Caco-2 (cell line): ENCODE data around the gene FOXP1. TPM values are rescaled to one million over a fixed set of nuclear protein-coding genes. Genes with fewer than 3 reads are reported as not detected.

Experiments
- BruUV-seq: library from RNA; stranded (reverse); fragments of 400-500 nt; replicated peaks from 2 replicates; lab custom pipeline; 2021; lab: Mats Ljungman, UMichigan
- CTCF ChIA-PET: fragments of 300-600 bp; sonication (Branson Sonifier 250); formaldehyde crosslinking; loops from one replicate; lab custom pipeline; 2022; ENCODE audit warnings: antibody characterized with exemption; lab: Charles Lee
- POLR2A ChIA-PET: fragments of 300-600 bp; sonication (Branson Sonifier 250); formaldehyde crosslinking; loops from one replicate; lab custom pipeline; 2022; ENCODE audit warnings: antibody characterized with exemption; lab: Charles Lee
- DNase-seq, 2 experiments: peaks; one replicate each; pipeline versions ENCODE4 v3.0.0 to v3.0.0-alpha.2; 2020 to 2022
- H3K27me3 ChIP-seq: replicated peaks from 2 replicates; pipeline ENCODE4 v1.6.0; 2011; ENCODE audit warnings: low read length; ENCODE audit not compliant: control insufficient read depth, insufficient read depth
- H3K36me3 ChIP-seq: 2 replicates; pipeline ENCODE4 v1.5.1; 2011; ENCODE audit warnings: low read length; ENCODE audit not compliant: control insufficient read depth, insufficient read depth
- H3K4me1 ChIP-seq: fragments of 250-450 bp; sonication (Bioruptor Pico); 2 replicates; pipeline ENCODE4 v1.5.1; 2020; ENCODE audit warnings: mild to moderate bottlenecking
- H3K4me3 ChIP-seq: 2 replicates; pipeline ENCODE4 v1.5.1; 2011; ENCODE audit warnings: low read depth, mild to moderate bottlenecking, control low read depth, low read length
- H3K9me3 ChIP-seq: fragments of 250-450 bp; sonication (Bioruptor Pico); 2 replicates; pipeline ENCODE4 v1.5.1; 2020; ENCODE audit warnings: mild to moderate bottlenecking, moderate library complexity
- H3K27ac Mint-ChIP-seq: one replicate; pipeline ENCODE4 v1.8.0; 2022; ENCODE audit warnings: mixed read lengths; ENCODE audit not compliant: unreplicated experiment
- H3K27me3 Mint-ChIP-seq: one replicate; pipeline ENCODE4 v1.8.0; 2022; ENCODE audit warnings: mixed read lengths; ENCODE audit not compliant: insufficient read depth, unreplicated experiment
- H3K36me3 Mint-ChIP-seq: one replicate; pipeline ENCODE4 v1.8.0; 2022; ENCODE audit warnings: mild to moderate bottlenecking, mixed read lengths; ENCODE audit not compliant: insufficient read depth, unreplicated experiment
- H3K4me1 Mint-ChIP-seq: one replicate; pipeline ENCODE4 v1.8.0; 2022; ENCODE audit warnings: low read depth, mixed read lengths; ENCODE audit not compliant: unreplicated experiment
- H3K4me3 Mint-ChIP-seq: one replicate; pipeline ENCODE4 v1.8.0; 2022; ENCODE audit warnings: mild to moderate bottlenecking, moderate library complexity, mixed read lengths; ENCODE audit not compliant: unreplicated experiment
- H3K9me3 Mint-ChIP-seq: one replicate; pipeline ENCODE4 v1.8.0; 2022; ENCODE audit warnings: mixed read lengths; ENCODE audit not compliant: unreplicated experiment
- intact Hi-C: fragments of 100-400 bp; cut with micrococcal nuclease; formaldehyde crosslinking; loops from one replicate; pipeline ENCODE4 v1.10.0; 2022; ENCODE audit not compliant: unreplicated experiment
- total RNA-seq: library from RNA; stranded (reverse); gene quantifications from 2 replicates; pipeline ENCODE4 v1.2.3, GENCODE V29; 2022
- TF ChIP-seq, protein P1 (sequence below), 2 experiments: fragments of 200-600 bp in 1 of 2; IDR thresholded peaks; 1 replicate in 1 of 2; 2 replicates in 1 of 2; pipeline versions ENCODE4 v1.5.1 to v1.8.0; 2011 to 2022; ENCODE audit warnings: antibody characterized with exemption in 1 of 2, control low read depth in 1 of 2, inconsistent platforms in 1 of 2, low read depth in 1 of 2, low read length in 1 of 2, mild to moderate bottlenecking in 1 of 2, moderate library complexity in 1 of 2; ENCODE audit not compliant: insufficient read depth in 1 of 2, severe bottlenecking in 1 of 2, unreplicated experiment in 1 of 2

The FOXP1 gene
- total RNA-seq, 1 experiment from 2014 or later = 131 TPM

DNA sequence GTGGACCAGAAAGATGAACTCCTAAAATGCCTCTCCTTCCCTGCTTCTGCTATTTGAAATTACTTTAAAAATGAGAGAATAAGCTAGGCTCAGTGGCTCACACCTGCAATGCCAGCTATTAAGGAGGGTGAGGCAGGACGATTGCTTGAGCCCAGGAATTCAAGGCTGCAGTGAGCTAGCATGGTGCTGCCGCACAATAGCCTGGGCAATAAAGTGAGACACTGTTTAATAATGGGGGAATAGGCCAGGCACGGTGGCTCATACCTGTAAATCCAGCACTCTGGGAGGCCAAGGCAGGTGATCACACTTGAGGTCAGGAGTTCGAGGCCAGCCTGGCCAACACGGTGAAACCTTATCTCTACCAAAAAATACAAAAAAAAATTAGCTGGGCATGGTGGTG lies 271.1 kb downstream of the FOXP1 start:
- no peak overlapping the region for H3K4me3 ChIP-seq
- no peaks in the 10 kb centered on the region for H3K27me3 ChIP-seq
- BruUV-seq = no TSS peak
- no peaks in the 10 kb centered on the region for H3K9me3 ChIP-seq
- no peaks in the 10 kb centered on the region for H3K36me3 ChIP-seq
- Mint-ChIP-seq H3K4me1 (peaks cover 7% of the 10 kb centered on the region), H3K4me3 (no peak overlapping the region), H3K36me3 (no peaks in the 10 kb centered on the region), H3K27me3 (no peaks in the 10 kb centered on the region), H3K9me3 (no peaks in the 10 kb centered on the region), H3K27ac (no peak overlapping the region)
- DNase-seq = no peak
- peaks cover 9% of the 10 kb centered on the region; the same call in 1 of the 2 replicates for H3K4me1 ChIP-seq
- intact Hi-C loops = loop anchor here (10.0 kb wide), 1 partner anchor 778 kb away; no protein-coding TSS in a partner anchor
- TF ChIP-seq, protein P1, sequence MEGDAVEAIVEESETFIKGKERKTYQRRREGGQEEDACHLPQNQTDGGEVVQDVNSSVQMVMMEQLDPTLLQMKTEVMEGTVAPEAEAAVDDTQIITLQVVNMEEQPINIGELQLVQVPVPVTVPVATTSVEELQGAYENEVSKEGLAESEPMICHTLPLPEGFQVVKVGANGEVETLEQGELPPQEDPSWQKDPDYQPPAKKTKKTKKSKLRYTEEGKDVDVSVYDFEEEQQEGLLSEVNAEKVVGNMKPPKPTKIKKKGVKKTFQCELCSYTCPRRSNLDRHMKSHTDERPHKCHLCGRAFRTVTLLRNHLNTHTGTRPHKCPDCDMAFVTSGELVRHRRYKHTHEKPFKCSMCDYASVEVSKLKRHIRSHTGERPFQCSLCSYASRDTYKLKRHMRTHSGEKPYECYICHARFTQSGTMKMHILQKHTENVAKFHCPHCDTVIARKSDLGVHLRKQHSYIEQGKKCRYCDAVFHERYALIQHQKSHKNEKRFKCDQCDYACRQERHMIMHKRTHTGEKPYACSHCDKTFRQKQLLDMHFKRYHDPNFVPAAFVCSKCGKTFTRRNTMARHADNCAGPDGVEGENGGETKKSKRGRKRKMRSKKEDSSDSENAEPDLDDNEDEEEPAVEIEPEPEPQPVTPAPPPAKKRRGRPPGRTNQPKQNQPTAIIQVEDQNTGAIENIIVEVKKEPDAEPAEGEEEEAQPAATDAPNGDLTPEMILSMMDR (IDR thresholded peaks at IDR 0.05; ENCODE audit: insufficient read depth in 1 of 2, low read depth in 1 of 2, low read length in 1 of 2, severe bottlenecking in 1 of 2, unreplicated experiment in 1 of 2) = no peak
- CTCF ChIA-PET = no interaction called here
- POLR2A ChIA-PET = no interaction called here

DNA sequence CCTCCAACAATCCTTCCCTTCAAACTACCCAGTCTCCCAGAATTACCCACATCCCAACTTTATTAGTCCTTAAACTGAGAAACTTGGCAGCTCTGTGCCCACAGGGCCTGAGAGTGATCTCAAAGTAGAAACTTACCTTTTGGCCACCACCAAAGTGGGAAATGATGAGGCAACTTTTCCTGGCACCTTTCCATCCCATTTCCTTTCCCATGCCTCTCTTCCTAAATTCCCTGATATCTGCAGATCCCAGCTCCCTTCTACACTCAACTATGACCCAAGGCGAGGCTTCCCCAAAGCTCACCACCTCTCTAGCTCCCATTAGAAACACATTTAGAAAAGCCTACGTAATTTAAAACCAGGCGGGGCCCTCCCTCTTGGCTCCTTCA lies 271.9 kb downstream of the FOXP1 start:
- H3K9me3 ChIP-seq = no peaks in the 10 kb centered on the region
- TF ChIP-seq, protein P1 (IDR thresholded peaks at IDR 0.05; ENCODE audit: insufficient read depth in 1 of 2, low read depth in 1 of 2, low read length in 1 of 2, severe bottlenecking in 1 of 2, unreplicated experiment in 1 of 2) = no peak
- Mint-ChIP-seq H3K36me3 (no peaks in the 10 kb centered on the region), H3K4me3 (no peak overlapping the region), H3K4me1 (peaks cover 7% of the 10 kb centered on the region), H3K9me3 (no peaks in the 10 kb centered on the region), H3K27ac (peak overlapping the region; percentile 46), H3K27me3 (no peaks in the 10 kb centered on the region)
- ChIA-PET CTCF (no interaction called here), POLR2A (no interaction called here)
- H3K4me3 ChIP-seq = no peak overlapping the region
- no peaks in the 10 kb centered on the region for H3K36me3 ChIP-seq
- no TSS peak for BruUV-seq
- DNase-seq = no peak
- no peaks in the 10 kb centered on the region for H3K27me3 ChIP-seq
- intact Hi-C loops = loop anchor here (10.0 kb wide), 1 partner anchor 777 kb away; no protein-coding TSS in a partner anchor
- peaks cover 9% of the 10 kb centered on the region; the same call in 1 of the 2 replicates for H3K4me1 ChIP-seq

DNA sequence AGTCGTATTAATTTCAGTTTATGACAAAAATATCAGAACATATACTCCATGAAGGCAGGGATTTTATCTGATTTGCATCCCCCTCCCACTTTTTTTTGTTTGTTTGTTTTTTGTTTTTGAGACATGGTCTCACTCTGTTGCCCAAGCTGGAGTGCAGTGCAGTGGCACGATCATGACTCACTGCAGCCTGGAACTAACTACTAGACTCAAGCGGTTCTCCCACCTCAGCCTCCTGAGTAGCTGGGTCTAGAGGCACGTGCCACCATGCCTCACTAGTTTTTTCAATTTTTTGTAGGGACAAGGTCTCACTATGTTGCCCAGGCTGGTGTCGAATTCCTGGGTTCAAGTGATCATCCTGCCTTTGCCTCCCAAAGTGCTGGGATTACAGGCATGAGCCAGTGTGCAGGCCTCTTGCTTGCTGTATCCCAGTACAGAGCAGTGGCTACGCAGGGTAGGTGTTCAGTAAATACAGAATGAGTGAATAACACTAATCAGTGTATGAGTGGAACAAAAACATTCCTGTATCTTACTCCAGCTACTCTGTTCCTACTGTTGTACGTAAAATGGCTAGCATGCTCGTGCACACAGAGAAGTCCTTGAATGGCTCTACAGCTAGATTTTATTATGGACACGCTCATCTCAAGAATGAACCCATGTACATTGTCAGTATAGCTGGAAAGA lies 272.4 kb downstream of the FOXP1 start:
- intact Hi-C loops = loop anchor here (10.0 kb wide), 1 partner anchor 776 kb away; no protein-coding TSS in a partner anchor
- H3K27me3 ChIP-seq = no peaks in the 10 kb centered on the region
- no peaks in the 10 kb centered on the region for H3K9me3 ChIP-seq
- Mint-ChIP-seq H3K4me1 (peaks cover 10% of the 10 kb centered on the region), H3K36me3 (no peaks in the 10 kb centered on the region), H3K27me3 (no peaks in the 10 kb centered on the region), H3K27ac (peak overlapping the region; percentile 46), H3K9me3 (no peaks in the 10 kb centered on the region), H3K4me3 (no peak overlapping the region)
- H3K4me3 ChIP-seq = no peak overlapping the region
- H3K36me3 ChIP-seq = no peaks in the 10 kb centered on the region
- POLR2A ChIA-PET = no interaction called here
- no TSS peak for BruUV-seq
- TF ChIP-seq, protein P1 (IDR thresholded peaks at IDR 0.05; ENCODE audit: insufficient read depth in 1 of 2, low read depth in 1 of 2, low read length in 1 of 2, severe bottlenecking in 1 of 2, unreplicated experiment in 1 of 2) = no peak
- DNase-seq = no peak
- peaks cover 11% of the 10 kb centered on the region for H3K4me1 ChIP-seq
- CTCF ChIA-PET = no interaction called here
